H9 (cell line): Measurements from ENCODE around the gene MED10. TPM values are rescaled to one million over a fixed set of nuclear protein-coding genes. Genes with fewer than 3 reads are reported as not detected.

ENCODE experiments used
- DNase-seq: peaks from one replicate; pipeline ENCODE4 v3.0.0-alpha.2; 2017
- H2AFZ ChIP-seq: one replicate; pipeline ENCODE4 v1.6.1; 2013; ENCODE audit warnings: mild to moderate bottlenecking, low read length, control low read depth, moderate library complexity
- H2AK5ac ChIP-seq: 2 replicates; pipeline ENCODE4 v1.6.1; 2013; ENCODE audit warnings: low read length, control low read depth, mixed read lengths; ENCODE audit not compliant: insufficient read length
- H2BK120ac ChIP-seq: one replicate; pipeline ENCODE4 v1.6.1; 2013; ENCODE audit warnings: low read depth, mild to moderate bottlenecking, low read length, control low read depth, inconsistent platforms; ENCODE audit not compliant: poor library complexity, severe bottlenecking
- H2BK12ac ChIP-seq: 2 replicates; pipeline ENCODE4 v1.6.1; 2013; ENCODE audit warnings: low read length, control low read depth, mixed read lengths, low read depth; ENCODE audit not compliant: insufficient read length
- H2BK15ac ChIP-seq: 2 replicates; pipeline ENCODE4 v1.6.1; 2013; ENCODE audit warnings: low read depth, low read length, control low read depth
- H2BK20ac ChIP-seq: one replicate; pipeline ENCODE4 v1.6.1; 2013; ENCODE audit warnings: low read depth, mild to moderate bottlenecking, low read length, control low read depth, inconsistent platforms; ENCODE audit not compliant: poor library complexity, severe bottlenecking
- H2BK5ac ChIP-seq: 2 replicates; pipeline ENCODE4 v1.6.1; 2013; ENCODE audit warnings: low read length, control low read depth, mixed read lengths; ENCODE audit not compliant: insufficient read length
- H3K14ac ChIP-seq: 2 replicates; pipeline ENCODE4 v1.6.1; 2013; ENCODE audit warnings: low read length, control low read depth; ENCODE audit not compliant: insufficient read depth
- H3K18ac ChIP-seq: 2 replicates; pipeline ENCODE4 v1.6.1; 2013; ENCODE audit warnings: low read depth, mild to moderate bottlenecking, mixed read lengths, low read length, control low read depth; ENCODE audit not compliant: insufficient read length
- H3K23ac ChIP-seq: 2 replicates; pipeline ENCODE4 v1.6.1; 2013; ENCODE audit warnings: low read length, control low read depth, mixed read lengths, low read depth; ENCODE audit not compliant: insufficient read length
- H3K23me2 ChIP-seq: 2 replicates; pipeline ENCODE4 v1.6.1; 2013; ENCODE audit warnings: low read depth, mild to moderate bottlenecking, mixed read lengths, low read length, control low read depth; ENCODE audit not compliant: insufficient read length, poor library complexity, severe bottlenecking
- H3K27ac ChIP-seq: 2 replicates; pipeline ENCODE4 v1.5.1; 2013; ENCODE audit warnings: low read length, control low read depth, mixed read lengths, low read depth; ENCODE audit not compliant: insufficient read length
- H3K27me3 ChIP-seq: 2 replicates; pipeline ENCODE4 v1.6.1; 2013; ENCODE audit warnings: low read length, control low read depth, inconsistent platforms; ENCODE audit not compliant: insufficient read depth
- H3K4ac ChIP-seq: 2 replicates; pipeline ENCODE4 v1.6.1; 2013; ENCODE audit warnings: low read depth, mild to moderate bottlenecking, control low read depth, inconsistent platforms, low read length, moderate library complexity
- H3K4me1 ChIP-seq: 2 replicates; pipeline ENCODE4 v1.6.1; 2013; ENCODE audit warnings: low read length, control low read depth, inconsistent platforms; ENCODE audit not compliant: insufficient read depth
- H3K4me2 ChIP-seq: 2 replicates; pipeline ENCODE4 v1.6.1; 2013; ENCODE audit warnings: low read length, control low read depth, mixed read lengths; ENCODE audit not compliant: insufficient read length, insufficient read depth
- H3K56ac ChIP-seq: 2 replicates; pipeline ENCODE4 v1.6.1; 2013; ENCODE audit warnings: low read depth, mild to moderate bottlenecking, mixed read lengths, low read length, control low read depth; ENCODE audit not compliant: insufficient read length
- H3K79me1 ChIP-seq: 2 replicates; pipeline ENCODE4 v1.6.1; 2013; ENCODE audit warnings: low read depth, mild to moderate bottlenecking, moderate library complexity, low read length, control low read depth, inconsistent platforms; ENCODE audit not compliant: insufficient read depth, poor library complexity, severe bottlenecking
- H3K79me2 ChIP-seq: 2 replicates; pipeline ENCODE4 v1.6.1; 2013; ENCODE audit warnings: low read length, control low read depth, inconsistent platforms; ENCODE audit not compliant: insufficient read depth
- H3K9ac ChIP-seq: 2 replicates; pipeline ENCODE4 v1.6.1; 2013; ENCODE audit warnings: low read length, control low read depth, mixed read lengths; ENCODE audit not compliant: insufficient read length; ENCODE audit errors: extremely low read depth
- H3K9me3 ChIP-seq: one replicate; pipeline ENCODE4 v1.6.1; 2013; ENCODE audit warnings: low read depth, low read length, inconsistent platforms; ENCODE audit not compliant: control insufficient read depth
- H3T11ph ChIP-seq: one replicate; pipeline ENCODE4 v1.6.1; 2013; ENCODE audit warnings: mild to moderate bottlenecking, low read length, control low read depth, inconsistent platforms
- H4K20me1 ChIP-seq: one replicate; pipeline ENCODE4 v1.6.1; 2013; ENCODE audit not compliant: control insufficient read depth, insufficient read length, insufficient read depth
- H4K5ac ChIP-seq: 2 replicates; pipeline ENCODE4 v1.6.1; 2013; ENCODE audit warnings: low read depth, mild to moderate bottlenecking, mixed read lengths, low read length, control low read depth; ENCODE audit not compliant: insufficient read length
- H4K8ac ChIP-seq: replicated peaks from 2 replicates; pipeline ENCODE4 v1.6.1; 2013; ENCODE audit warnings: low read length, control low read depth, mixed read lengths, low read depth; ENCODE audit not compliant: insufficient read length
- H4K91ac ChIP-seq: 2 replicates; pipeline ENCODE4 v1.6.1; 2013; ENCODE audit warnings: low read depth, mild to moderate bottlenecking, moderate library complexity, mixed read lengths, low read length, control low read depth; ENCODE audit not compliant: insufficient read length
- H3K27ac Mint-ChIP-seq, 3 experiments: 2 replicates in 2 of 3; 3 replicates in 1 of 3; pipeline ENCODE4 v1.8.0; 2020 to 2021; ENCODE audit warnings: mixed read lengths in 3 of 3, mild to moderate bottlenecking in 1 of 3, moderate library complexity in 1 of 3
- H3K27me3 Mint-ChIP-seq: 2 replicates; pipeline ENCODE4 v1.8.0; 2021; ENCODE audit warnings: low read depth, mild to moderate bottlenecking, moderate library complexity, mixed read lengths
- H3K36me3 Mint-ChIP-seq, 3 experiments: 2 replicates in 2 of 3; 3 replicates in 1 of 3; pipeline ENCODE4 v1.8.0; 2020 to 2021; ENCODE audit warnings: low read depth in 3 of 3, mixed read lengths in 3 of 3; ENCODE audit not compliant: insufficient read depth in 1 of 3
- H3K4me1 Mint-ChIP-seq, 2 experiments: 2 replicates each; pipeline ENCODE4 v1.8.0; 2020; ENCODE audit warnings: mixed read lengths in 2 of 2
- H3K4me3 Mint-ChIP-seq, 2 experiments: 2 replicates in 1 of 2; 3 replicates in 1 of 2; pipeline ENCODE4 v1.8.0; 2020 to 2021; ENCODE audit warnings: mild to moderate bottlenecking in 2 of 2, mixed read lengths in 2 of 2, moderate library complexity in 1 of 2
- H3K9me3 Mint-ChIP-seq, 2 experiments: 2 replicates in 1 of 2; 3 replicates in 1 of 2; pipeline ENCODE4 v1.8.0; 2020; ENCODE audit warnings: mild to moderate bottlenecking in 2 of 2, mixed read lengths in 2 of 2, moderate library complexity in 1 of 2
- CTCF ChIP-seq: fragments of 200-600 bp; sonication (generic); conservative IDR thresholded peaks from 3 replicates; pipeline ENCODE4 v1.8.0; 2021; ENCODE audit warnings: antibody characterized with exemption, mild to moderate bottlenecking
- WGBS: extraction: QIAGEN DNeasy Blood & Tissue Kit; methylation state at CpG from one replicate; pipeline ENCODE4 v1.1.7; 2013; ENCODE audit warnings: missing lambda C conversion rate, low lambda C conversion rate, mixed read lengths; ENCODE audit not compliant: insufficient read length; ENCODE audit errors: extremely low coverage; 5-methylcytosine and 5-hydroxymethylcytosine counted together
- total RNA-seq: library from RNA; stranded (reverse); gene quantifications from 2 replicates; pipeline ENCODE4 v1.2.1, GENCODE V29; 2021

MED10 gene
- total RNA-seq, 1 experiment from 2014 or later, result 35.3 TPM

- H3K9me3 ChIP-seq, result no peaks in the 10 kb centered on the region
- no peak overlapping the region for H3K14ac ChIP-seq
- Mint-ChIP-seq H3K36me3 (no peaks in the 10 kb centered on the region; a peak in 1 of 7 replicates), H3K4me1 (peaks cover 4 to 9% of the 10 kb centered on the region in 2 experiments; a peak in 3 of 4 replicates), H3K9me3 (peaks cover 0 to 3% of the 10 kb centered on the region in 2 experiments; a peak in 1 of 5 replicates), H3K27me3 (peaks cover 2% of the 10 kb centered on the region), H3K4me3 (no peak overlapping the region), H3K27ac (no peak overlapping the region)
- no peak overlapping the region for H2BK20ac ChIP-seq
- no peak overlapping the region for H3K18ac ChIP-seq
- H4K20me1 ChIP-seq, result no peaks in the 10 kb centered on the region
- H3K23me2 ChIP-seq, result no peaks in the 10 kb centered on the region
- H3K27ac ChIP-seq, result no peak overlapping the region
- WGBS, result no CpG with 5 or more reads among the region's 4 CpGs
- no peak overlapping the region for H2AK5ac ChIP-seq
- H3K23ac ChIP-seq, result no peak overlapping the region
- no peak overlapping the region for H3T11ph ChIP-seq
- no peak overlapping the region for H2BK5ac ChIP-seq
- H3K4me2 ChIP-seq, result no peak overlapping the region
- H4K91ac ChIP-seq, result no peak overlapping the region
- no peak overlapping the region for H4K8ac ChIP-seq
- no peak overlapping the region for H2AFZ ChIP-seq
- no peak for TF ChIP-seq CTCF
- no peaks in the 10 kb centered on the region for H3K79me2 ChIP-seq
- H4K5ac ChIP-seq, result no peak overlapping the region
- no peak overlapping the region for H3K4ac ChIP-seq
- no peaks in the 10 kb centered on the region for H3K79me1 ChIP-seq
- no peak overlapping the region for H3K9ac ChIP-seq
- no peak overlapping the region for H2BK120ac ChIP-seq
- no peaks in the 10 kb centered on the region for H3K4me1 ChIP-seq
- no peak overlapping the region for H2BK15ac ChIP-seq
- H3K27me3 ChIP-seq, result no peaks in the 10 kb centered on the region
- no peak overlapping the region for H2BK12ac ChIP-seq
- H3K56ac ChIP-seq, result no peak overlapping the region
- DNase-seq, result no peak
Measured at GRCh38 chr5:6404129-6404528, 25.8 kb upstream of the MED10 start.
